ENCODE data around the gene CFAP107. TPM values are rescaled to one million over a fixed set of nuclear protein-coding genes. Genes with fewer than 3 reads are reported as not detected.
A peak's percentile ranks its signal among the peaks of the same experiment; 100 is the strongest.
"Not testable (repeated sequence)": the region's sequence is repeated elsewhere in the genome, so short reads cannot be mapped to it uniquely, and the experiment has no call there.

The CFAP107 gene
- total and polyA plus RNA-seq, 2 experiments from 2014 or later, result 0.07 TPM; not detected in 1

- no peak for TF ChIP-seq ETS1 (IDR thresholded peaks at IDR 0.05)
These were observed 33.9 kb upstream of the CFAP107 start (continued) for GRCh38 chr1:12712076-12712475.

DNA sequence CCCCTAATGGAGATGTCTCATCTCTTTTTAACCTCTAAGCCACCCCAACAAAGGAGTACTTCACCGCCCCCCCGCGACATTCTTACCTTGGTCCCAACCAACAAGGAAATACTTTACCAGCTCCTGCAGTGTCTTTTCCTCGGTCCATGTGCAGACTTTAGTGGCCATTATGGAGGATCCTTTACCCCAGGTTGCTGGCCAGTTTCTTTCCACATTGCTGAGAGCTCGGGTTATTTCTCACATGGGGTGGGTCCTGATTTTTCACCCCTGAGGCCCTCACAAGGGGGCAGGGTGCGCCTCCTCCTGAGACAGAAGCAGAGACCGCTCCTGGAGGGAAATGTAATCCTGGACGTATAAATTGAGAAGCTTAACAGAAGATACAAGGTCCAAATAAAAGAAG lies 33.1 kb upstream of the CFAP107 start:
- no peak for DNase-seq (ENCODE audit: low spot score)
- Histone ChIP-seq H3F3A (replicated peaks; ENCODE audit: low read depth) (peaks cover 6% of the 10 kb centered on the region), H2AFZ (no peak overlapping the region), H3K4me2 (peak overlapping the region; percentile 61), H4K20me1 (replicated peaks; ENCODE audit: insufficient read depth) (no peaks in the 10 kb centered on the region), H3K36me3 (ENCODE audit: insufficient read depth) (no peaks in the 10 kb centered on the region), H3K4me3 (no peak overlapping the region), H3K27ac (ENCODE audit: low read depth) (peak overlapping the region; percentile 96), H3K79me2 (replicated peaks; ENCODE audit: insufficient read depth) (no peaks in the 10 kb centered on the region), H3K4me1 (ENCODE audit: insufficient read depth) (peaks cover 66% of the 10 kb centered on the region), H3K27me3 (ENCODE audit: insufficient read depth) (no peaks in the 10 kb centered on the region), H3K9me2 (ENCODE audit: insufficient read depth) (peaks cover 14% of the 10 kb centered on the region)
- no peak overlapping the region for H3K27ac Mint-ChIP-seq
- H3K9me3 Mint-ChIP-seq, result no peaks in the 10 kb centered on the region
- peaks cover 56% of the 10 kb centered on the region for H3K4me1 Mint-ChIP-seq
- peaks cover 9% of the 10 kb centered on the region for H3K27me3 Mint-ChIP-seq (ENCODE audit: insufficient read depth, low read depth, poor library complexity)
- ATAC-seq, result no peak
- TF ChIP-seq, protein P1, sequence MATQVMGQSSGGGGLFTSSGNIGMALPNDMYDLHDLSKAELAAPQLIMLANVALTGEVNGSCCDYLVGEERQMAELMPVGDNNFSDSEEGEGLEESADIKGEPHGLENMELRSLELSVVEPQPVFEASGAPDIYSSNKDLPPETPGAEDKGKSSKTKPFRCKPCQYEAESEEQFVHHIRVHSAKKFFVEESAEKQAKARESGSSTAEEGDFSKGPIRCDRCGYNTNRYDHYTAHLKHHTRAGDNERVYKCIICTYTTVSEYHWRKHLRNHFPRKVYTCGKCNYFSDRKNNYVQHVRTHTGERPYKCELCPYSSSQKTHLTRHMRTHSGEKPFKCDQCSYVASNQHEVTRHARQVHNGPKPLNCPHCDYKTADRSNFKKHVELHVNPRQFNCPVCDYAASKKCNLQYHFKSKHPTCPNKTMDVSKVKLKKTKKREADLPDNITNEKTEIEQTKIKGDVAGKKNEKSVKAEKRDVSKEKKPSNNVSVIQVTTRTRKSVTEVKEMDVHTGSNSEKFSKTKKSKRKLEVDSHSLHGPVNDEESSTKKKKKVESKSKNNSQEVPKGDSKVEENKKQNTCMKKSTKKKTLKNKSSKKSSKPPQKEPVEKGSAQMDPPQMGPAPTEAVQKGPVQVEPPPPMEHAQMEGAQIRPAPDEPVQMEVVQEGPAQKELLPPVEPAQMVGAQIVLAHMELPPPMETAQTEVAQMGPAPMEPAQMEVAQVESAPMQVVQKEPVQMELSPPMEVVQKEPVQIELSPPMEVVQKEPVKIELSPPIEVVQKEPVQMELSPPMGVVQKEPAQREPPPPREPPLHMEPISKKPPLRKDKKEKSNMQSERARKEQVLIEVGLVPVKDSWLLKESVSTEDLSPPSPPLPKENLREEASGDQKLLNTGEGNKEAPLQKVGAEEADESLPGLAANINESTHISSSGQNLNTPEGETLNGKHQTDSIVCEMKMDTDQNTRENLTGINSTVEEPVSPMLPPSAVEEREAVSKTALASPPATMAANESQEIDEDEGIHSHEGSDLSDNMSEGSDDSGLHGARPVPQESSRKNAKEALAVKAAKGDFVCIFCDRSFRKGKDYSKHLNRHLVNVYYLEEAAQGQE (IDR thresholded peaks at IDR 0.05; ENCODE audit: unreplicated experiment), result no peak
- no peak overlapping the region for H3K4me3 Mint-ChIP-seq
- no peaks in the 10 kb centered on the region for H3K36me3 Mint-ChIP-seq (ENCODE audit: low read depth)

- not testable (repeated sequence) for H3K36me3 Mint-ChIP-seq (ENCODE audit: low read depth); H3F3A ChIP-seq (replicated peaks; ENCODE audit: low read depth); H3K4me3 ChIP-seq; ATAC-seq; H3K36me3 ChIP-seq (ENCODE audit: insufficient read depth); H3K9me3 Mint-ChIP-seq; H4K20me1 ChIP-seq (replicated peaks; ENCODE audit: insufficient read depth); H3K27me3 Mint-ChIP-seq (ENCODE audit: insufficient read depth, low read depth, poor library complexity); H3K79me2 ChIP-seq (replicated peaks; ENCODE audit: insufficient read depth); H3K4me3 Mint-ChIP-seq; H3K27me3 ChIP-seq (ENCODE audit: insufficient read depth); H2AFZ ChIP-seq
- peak overlapping the region; percentile 62 for H3K4me2 ChIP-seq
- H3K4me1 ChIP-seq (ENCODE audit: insufficient read depth), result peaks cover 72% of the 10 kb centered on the region
- TF ChIP-seq NANOG (IDR thresholded peaks at IDR 0.05; ENCODE audit: borderline replicate concordance), result peak; percentile 55; the same call in 1 of the 2 replicates
- TF ChIP-seq ETS1 (IDR thresholded peaks at IDR 0.05), result 0 out of 2 replicates have a peak, but pooled peaks have one; percentile 20
- Mint-ChIP-seq H3K27ac (peak overlapping the region; percentile 46; the same call in 1 of the 2 replicates), H3K4me1 (peaks cover 56% of the 10 kb centered on the region)
- H3K27ac ChIP-seq (ENCODE audit: low read depth), result peak overlapping the region; percentile 99
- DNase-seq (ENCODE audit: low spot score), result peak; percentile 36
- peaks cover 14% of the 10 kb centered on the region for H3K9me2 ChIP-seq (ENCODE audit: insufficient read depth)
These were observed 32.3 kb upstream of the CFAP107 start for GRCh38 chr1:12713651-12714050.
